Activated CD8-positive, alpha-beta memory T cell treated with anti-CD3 and anti-CD28 coated beads, Interleukin-2, amount 10 ng/mL, durations not matched to agents 7 days and 5 days (primary cell): ENCODE measurements around the gene AAMDC. TPM values are rescaled to one million over a fixed set of nuclear protein-coding genes. Genes with fewer than 3 reads are reported as not detected.
"Not testable (repeated sequence)": the region's sequence is repeated elsewhere in the genome, so short reads cannot be mapped to it uniquely, and the experiment has no call there.

Experiments
- ATAC-seq: fragments of 150-1000 bp; cut with Tn5 transposase; one replicate; pipeline ENCODE4 v1.10.0; 2021; ENCODE audit warnings: moderate library complexity
- CTCF ChIA-PET: fragments of 350-600 bp; sonication (Branson Sonifier 250); formaldehyde crosslinking; loops from one replicate; lab custom pipeline; 2021; ENCODE audit warnings: antibody characterized with exemption; lab: Charles Lee
- DNase-seq: peaks from one replicate; pipeline ENCODE4 v3.0.0-alpha.2; 2020
- H3K27ac Mint-ChIP-seq: one replicate; pipeline ENCODE4 v1.8.0; 2021; ENCODE audit warnings: mild to moderate bottlenecking, mixed read lengths
- H3K27me3 Mint-ChIP-seq: one replicate; pipeline ENCODE4 v1.8.0; 2021; ENCODE audit warnings: mixed read lengths
- H3K36me3 Mint-ChIP-seq: one replicate; pipeline ENCODE4 v1.8.0; 2021; ENCODE audit warnings: mild to moderate bottlenecking, mixed read lengths
- H3K4me1 Mint-ChIP-seq: one replicate; pipeline ENCODE4 v1.8.0; 2021; ENCODE audit warnings: mixed read lengths
- H3K4me3 Mint-ChIP-seq: one replicate; pipeline ENCODE4 v1.8.0; 2021; ENCODE audit warnings: mild to moderate bottlenecking, moderate library complexity, mixed read lengths
- H3K9me3 Mint-ChIP-seq: one replicate; pipeline ENCODE4 v1.8.0; 2022; ENCODE audit warnings: low read depth, mixed read lengths
- total RNA-seq, 2 experiments: library from RNA; stranded (reverse); gene quantifications; one replicate each; pipeline ENCODE4 v1.2.3, GENCODE V29; 2021

AAMDC gene
- total RNA-seq, 2 experiments from 2014 or later, result 9.9 to 13.2 TPM

GRCh38 chr11:77833302-77833701 lies 12.4 kb downstream of the AAMDC start:
- DNase-seq (peak; percentile 48), ATAC-seq (peak; percentile 58)
- CTCF ChIA-PET, result no interaction called here
- Mint-ChIP-seq H3K4me1 (peaks cover 8% of the 10 kb centered on the region), H3K27me3 (no peaks in the 10 kb centered on the region), H3K27ac (no peak overlapping the region), H3K9me3 (peaks cover 2% of the 10 kb centered on the region), H3K4me3 (no peak overlapping the region), H3K36me3 (peaks cover 4% of the 10 kb centered on the region)

DNA sequence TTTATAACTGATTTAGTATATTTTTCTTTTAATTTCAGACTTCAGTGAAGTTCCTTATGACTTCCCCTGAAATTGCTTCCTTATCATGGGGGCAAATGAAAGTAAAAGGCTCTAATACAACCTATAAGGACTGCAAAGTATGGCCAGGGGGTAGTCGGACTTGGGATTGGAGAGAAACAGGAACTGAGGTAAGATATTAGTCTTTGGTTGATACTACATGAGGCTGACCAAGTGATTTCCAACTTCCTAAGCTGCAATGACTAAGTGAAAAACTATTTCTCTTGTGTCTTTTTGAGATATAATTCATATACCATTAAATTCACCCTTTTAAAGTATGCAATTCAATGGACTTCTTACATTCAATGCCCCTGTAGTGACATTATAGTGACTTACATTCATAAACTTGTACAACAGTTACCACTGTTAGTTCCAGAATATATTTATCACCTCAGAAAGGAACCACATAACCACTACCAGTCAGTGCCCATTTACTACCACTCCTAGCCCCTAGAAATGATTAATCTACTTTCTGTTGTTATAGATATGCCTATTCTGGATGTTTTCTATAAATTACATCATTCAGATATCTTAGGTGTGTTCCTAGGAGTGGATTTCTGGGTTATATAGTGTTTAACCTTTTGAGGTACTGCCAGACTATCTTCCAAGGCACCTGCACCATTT lies 21.6 kb downstream of the AAMDC start:
- Mint-ChIP-seq H3K4me1 (no peaks in the 10 kb centered on the region), H3K36me3 (peaks cover 32% of the 10 kb centered on the region), H3K9me3 (peaks cover 2% of the 10 kb centered on the region), H3K27ac (no peak overlapping the region), H3K27me3 (no peaks in the 10 kb centered on the region), H3K4me3 (no peak overlapping the region)
- CTCF ChIA-PET, result no interaction called here
- DNase-seq (no peak), ATAC-seq (no peak)

GRCh38 chr11:77843700-77844099 lies 22.8 kb downstream of the AAMDC start:
- ATAC-seq, H3K4me3 Mint-ChIP-seq, CTCF ChIA-PET, H3K9me3 Mint-ChIP-seq, H3K4me1 Mint-ChIP-seq, DNase-seq, H3K27me3 Mint-ChIP-seq, H3K27ac Mint-ChIP-seq: not testable (repeated sequence)
- peaks cover 32% of the 10 kb centered on the region for H3K36me3 Mint-ChIP-seq

- Mint-ChIP-seq H3K4me3 (no peak overlapping the region), H3K36me3 (peaks cover 33% of the 10 kb centered on the region), H3K27ac (no peak overlapping the region), H3K4me1 (no peaks in the 10 kb centered on the region), H3K9me3 (peaks cover 10% of the 10 kb centered on the region), H3K27me3 (no peaks in the 10 kb centered on the region)
- ATAC-seq (no peak), DNase-seq (no peak)
- CTCF ChIA-PET, result no interaction called here
These were observed 30.6 kb downstream of the AAMDC start for GRCh38 chr11:77851503-77851902.

DNA sequence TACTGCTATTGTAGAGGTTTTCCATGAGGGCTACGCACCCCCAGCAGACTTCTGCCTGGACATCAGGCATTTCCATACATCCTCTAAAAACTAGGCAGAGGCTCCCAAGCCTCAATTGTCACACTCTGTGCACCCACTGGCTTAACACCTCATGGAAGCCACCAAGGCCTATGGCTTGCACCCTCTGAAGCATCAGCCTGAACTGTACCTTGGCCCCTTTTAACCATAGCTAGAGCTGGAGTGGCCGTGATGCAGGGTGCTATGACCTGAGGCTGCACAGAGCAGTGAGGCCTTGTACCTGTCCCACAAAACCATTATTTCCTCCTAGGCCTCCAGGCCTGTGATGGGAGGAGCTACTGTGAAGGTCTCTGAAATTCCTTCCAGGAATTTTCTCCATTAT lies 33.9 kb downstream of the AAMDC start:
- Mint-ChIP-seq H3K27me3 (no peaks in the 10 kb centered on the region), H3K4me3 (no peak overlapping the region), H3K4me1 (no peaks in the 10 kb centered on the region), H3K9me3 (peaks cover 13% of the 10 kb centered on the region), H3K27ac (no peak overlapping the region), H3K36me3 (peaks cover 40% of the 10 kb centered on the region)
- DNase-seq (no peak), ATAC-seq (no peak)
- CTCF ChIA-PET, result no interaction called here

- H3K27ac Mint-ChIP-seq, H3K4me3 Mint-ChIP-seq, ATAC-seq, H3K27me3 Mint-ChIP-seq, CTCF ChIA-PET, DNase-seq, H3K4me1 Mint-ChIP-seq: not testable (repeated sequence)
- peaks cover 13% of the 10 kb centered on the region for H3K9me3 Mint-ChIP-seq
- H3K36me3 Mint-ChIP-seq, result peaks cover 35% of the 10 kb centered on the region
These were observed 37.0 kb downstream of the AAMDC start for GRCh38 chr11:77857906-77858457.

- H3K9me3 Mint-ChIP-seq, DNase-seq, CTCF ChIA-PET: not testable (repeated sequence)
These were observed 40.5 kb downstream of the AAMDC start for GRCh38 chr11:77861444-77861843.

GRCh38 chr11:77865805-77866204 lies 44.9 kb downstream of the AAMDC start:
- H3K4me1 Mint-ChIP-seq, result no peaks in the 10 kb centered on the region
- no peak overlapping the region for H3K27ac Mint-ChIP-seq
- no peak overlapping the region for H3K4me3 Mint-ChIP-seq
- H3K9me3 Mint-ChIP-seq, result peaks cover 2% of the 10 kb centered on the region
- H3K27me3 Mint-ChIP-seq, result no peaks in the 10 kb centered on the region
- CTCF ChIA-PET, result no interaction called here
- H3K36me3 Mint-ChIP-seq, result peaks cover 15% of the 10 kb centered on the region
- ATAC-seq (no peak), DNase-seq (no peak)

More at GRCh38 chr11:77861444-77861843, 40.5 kb downstream of the AAMDC start:
- ATAC-seq, H3K4me3 Mint-ChIP-seq, H3K4me1 Mint-ChIP-seq, H3K36me3 Mint-ChIP-seq, H3K27me3 Mint-ChIP-seq, H3K27ac Mint-ChIP-seq: not testable (repeated sequence)

DNA sequence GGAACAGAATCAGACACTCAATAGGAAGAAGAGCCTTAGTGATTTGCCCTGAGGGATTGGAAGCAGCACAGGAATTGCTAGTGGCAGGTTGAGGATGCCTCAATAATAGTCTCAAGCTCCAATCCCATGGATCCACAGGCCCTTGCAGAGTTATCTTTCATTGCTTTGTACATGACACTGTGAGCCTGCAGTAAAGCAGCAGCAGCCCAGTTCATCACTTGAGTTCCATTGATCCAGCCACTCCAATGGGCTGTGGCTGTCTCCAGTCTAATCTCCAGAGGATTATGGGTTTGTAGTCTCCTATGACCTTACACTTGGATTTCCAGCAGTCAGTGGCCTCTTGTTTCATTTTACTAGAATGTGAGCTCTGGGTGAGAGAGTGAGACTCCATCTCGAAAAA lies 45.4 kb downstream of the AAMDC start:
- no peak for DNase-seq
- peaks cover 2% of the 10 kb centered on the region for H3K9me3 Mint-ChIP-seq
- H3K36me3 Mint-ChIP-seq, result peaks cover 16% of the 10 kb centered on the region
- no peak for ATAC-seq
- no peaks in the 10 kb centered on the region for H3K4me1 Mint-ChIP-seq
- no peak overlapping the region for H3K4me3 Mint-ChIP-seq
- H3K27ac Mint-ChIP-seq, result no peak overlapping the region
- no peaks in the 10 kb centered on the region for H3K27me3 Mint-ChIP-seq
- CTCF ChIA-PET, result no interaction called here

GRCh38 chr11:77868744-77869143 lies 47.8 kb downstream of the AAMDC start:
- H3K4me3 Mint-ChIP-seq, result no peak overlapping the region
- no peak for ATAC-seq
- H3K36me3 Mint-ChIP-seq, result peaks cover 17% of the 10 kb centered on the region
- no peak overlapping the region for H3K27ac Mint-ChIP-seq
- CTCF ChIA-PET, result no interaction called here
- H3K9me3 Mint-ChIP-seq, result peaks cover 2% of the 10 kb centered on the region
- DNase-seq, result no peak
- no peaks in the 10 kb centered on the region for H3K27me3 Mint-ChIP-seq
- no peaks in the 10 kb centered on the region for H3K4me1 Mint-ChIP-seq

GRCh38 chr11:77871855-77872254 lies 50.9 kb downstream of the AAMDC start:
- DNase-seq (no peak), ATAC-seq (no peak)
- Mint-ChIP-seq H3K4me3 (no peak overlapping the region), H3K27ac (no peak overlapping the region), H3K27me3 (no peaks in the 10 kb centered on the region), H3K36me3 (peaks cover 17% of the 10 kb centered on the region), H3K4me1 (no peaks in the 10 kb centered on the region), H3K9me3 (peaks cover 2% of the 10 kb centered on the region)
- CTCF ChIA-PET, result no interaction called here

DNA sequence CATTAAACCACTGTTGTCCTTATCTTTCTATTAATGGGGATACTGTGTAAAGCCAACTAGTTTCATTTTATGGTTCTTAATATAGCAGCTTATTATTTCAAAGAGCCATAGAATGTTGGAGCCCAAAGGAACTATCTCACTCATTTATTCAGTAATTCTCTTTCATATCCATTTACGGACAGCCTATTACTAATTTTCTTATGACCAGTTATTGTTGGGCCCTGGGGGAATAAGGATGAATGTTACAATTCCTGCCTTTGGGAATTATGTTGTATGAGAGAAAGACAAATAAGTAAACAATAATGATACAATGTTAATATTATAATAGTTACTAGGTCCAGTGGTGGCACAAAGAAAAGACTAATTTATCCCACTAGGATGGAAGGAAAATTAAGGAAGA lies 52.4 kb downstream of the AAMDC start:
- Mint-ChIP-seq H3K27ac (no peak overlapping the region), H3K27me3 (no peaks in the 10 kb centered on the region), H3K4me3 (no peak overlapping the region), H3K9me3 (peaks cover 2% of the 10 kb centered on the region), H3K4me1 (peaks cover 2% of the 10 kb centered on the region), H3K36me3 (peaks cover 18% of the 10 kb centered on the region)
- DNase-seq, result no peak
- ATAC-seq, result no peak
- CTCF ChIA-PET, result no interaction called here

GRCh38 chr11:77874206-77874605 lies 53.3 kb downstream of the AAMDC start:
- ATAC-seq (no peak), DNase-seq (no peak)
- peaks cover 16% of the 10 kb centered on the region for H3K36me3 Mint-ChIP-seq
- CTCF ChIA-PET, result no interaction called here
- H3K4me3 Mint-ChIP-seq, result no peak overlapping the region
- H3K27ac Mint-ChIP-seq, result no peak overlapping the region
- H3K4me1 Mint-ChIP-seq, result peaks cover 10% of the 10 kb centered on the region
- no peaks in the 10 kb centered on the region for H3K27me3 Mint-ChIP-seq
- H3K9me3 Mint-ChIP-seq, result no peaks in the 10 kb centered on the region

DNA sequence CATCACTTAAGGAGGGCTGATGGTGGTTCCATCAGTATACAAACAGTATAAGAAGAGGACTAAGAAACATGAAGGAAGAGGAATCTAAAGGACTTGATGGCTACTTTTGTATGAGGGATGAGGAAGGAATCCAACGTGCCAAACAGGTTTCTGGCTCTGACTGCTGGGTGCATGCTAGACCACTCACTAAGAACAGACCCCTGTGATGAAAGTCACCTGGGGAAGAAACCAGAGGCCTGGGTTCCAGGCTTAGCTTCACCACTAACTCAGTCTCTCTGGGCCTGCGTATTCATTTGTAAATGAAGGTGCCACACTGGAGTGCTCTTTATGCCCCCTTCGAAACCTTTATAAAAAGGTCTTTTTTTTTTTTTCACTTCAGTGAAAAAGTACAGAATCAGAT lies 55.1 kb downstream of the AAMDC start:
- H3K9me3 Mint-ChIP-seq, result no peaks in the 10 kb centered on the region

More for the DNA sequence above, 55.1 kb downstream of the AAMDC start:
- H3K36me3 Mint-ChIP-seq, result peaks cover 17% of the 10 kb centered on the region
- CTCF ChIA-PET, result no interaction called here
- H3K4me1 Mint-ChIP-seq, result peaks cover 21% of the 10 kb centered on the region
- peak overlapping the region; percentile 10 for H3K27ac Mint-ChIP-seq
- no peak overlapping the region for H3K4me3 Mint-ChIP-seq
- ATAC-seq (no peak), DNase-seq (no peak)
- H3K27me3 Mint-ChIP-seq, result no peaks in the 10 kb centered on the region
